Measurements from ENCODE around the gene SRP68. TPM values are rescaled to one million over a fixed set of nuclear protein-coding genes. Genes with fewer than 3 reads are reported as not detected.

SRP68 gene
- total and polyA plus RNA-seq, 2 donors (not counting 1 experiment from before 2014, with no cell fraction given): 29.6 to 82.3 TPM

GRCh38 chr17:76088041-76088867, 15.9 kb upstream of the SRP68 start:
- TF ChIP-seq EZH2 (IDR thresholded peaks at IDR 0.05; ENCODE audit: borderline replicate concordance, insufficient read depth, low read depth, low read length, poor library complexity, severe bottlenecking): no peak
- TF ChIP-seq, protein P1, sequence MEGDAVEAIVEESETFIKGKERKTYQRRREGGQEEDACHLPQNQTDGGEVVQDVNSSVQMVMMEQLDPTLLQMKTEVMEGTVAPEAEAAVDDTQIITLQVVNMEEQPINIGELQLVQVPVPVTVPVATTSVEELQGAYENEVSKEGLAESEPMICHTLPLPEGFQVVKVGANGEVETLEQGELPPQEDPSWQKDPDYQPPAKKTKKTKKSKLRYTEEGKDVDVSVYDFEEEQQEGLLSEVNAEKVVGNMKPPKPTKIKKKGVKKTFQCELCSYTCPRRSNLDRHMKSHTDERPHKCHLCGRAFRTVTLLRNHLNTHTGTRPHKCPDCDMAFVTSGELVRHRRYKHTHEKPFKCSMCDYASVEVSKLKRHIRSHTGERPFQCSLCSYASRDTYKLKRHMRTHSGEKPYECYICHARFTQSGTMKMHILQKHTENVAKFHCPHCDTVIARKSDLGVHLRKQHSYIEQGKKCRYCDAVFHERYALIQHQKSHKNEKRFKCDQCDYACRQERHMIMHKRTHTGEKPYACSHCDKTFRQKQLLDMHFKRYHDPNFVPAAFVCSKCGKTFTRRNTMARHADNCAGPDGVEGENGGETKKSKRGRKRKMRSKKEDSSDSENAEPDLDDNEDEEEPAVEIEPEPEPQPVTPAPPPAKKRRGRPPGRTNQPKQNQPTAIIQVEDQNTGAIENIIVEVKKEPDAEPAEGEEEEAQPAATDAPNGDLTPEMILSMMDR (IDR thresholded peaks at IDR 0.05): no peak
- CTCF ChIA-PET: no interaction called here
- POLR2A ChIA-PET: no interaction called here
- Histone ChIP-seq H3K4me3 (ENCODE audit: control extremely low read depth in 1 of 5, extremely low read depth in 1 of 5, insufficient read depth in 1 of 5, low read depth in 2 of 5, low read length in 4 of 5) (no peak overlapping the region), H4K20me1 (ENCODE audit: control insufficient read depth, insufficient read depth, low read length, poor library complexity, severe bottlenecking) (peaks cover 21% of the 10 kb centered on the region), H3K27me3 (replicated peaks in 1 of 4; ENCODE audit: control extremely low read depth in 1 of 4, control insufficient read depth in 3 of 4, insufficient read depth in 4 of 4, low read length in 3 of 4) (no peaks in the 10 kb centered on the region), H3K9me3 (ENCODE audit: control extremely low read depth in 1 of 3, control insufficient read depth in 2 of 3, insufficient read depth in 1 of 3, low read length in 2 of 3) (peaks cover 0 to 3% (median 0%) of the 10 kb centered on the region in 3 donors), H3K4me1 (ENCODE audit: control insufficient read depth in 2 of 2, insufficient read depth in 2 of 2, low read length in 2 of 2) (no peaks in the 10 kb centered on the region), H2AFZ (ENCODE audit: insufficient read depth, low read depth, low read length, poor library complexity, severe bottlenecking) (no peak overlapping the region), H3K9ac (ENCODE audit: low read length) (no peak overlapping the region), H3K36me3 (replicated peaks in 1 of 2; ENCODE audit: control extremely low read depth in 1 of 2, control insufficient read depth in 1 of 2, extremely low read depth in 1 of 2, insufficient read depth in 2 of 2, low read length in 1 of 2) (peaks cover 0 to 88% of the 10 kb centered on the region in 2 experiments), H3K79me2 (ENCODE audit: control insufficient read depth, insufficient read depth, low read length) (peaks cover 7% of the 10 kb centered on the region), H3K27ac (ENCODE audit: low read length in 2 of 2) (no peak overlapping the region), H3K4me2 (replicated peaks; ENCODE audit: low read depth, low read length, poor library complexity, severe bottlenecking) (no peak overlapping the region)
- 97% methylated on average over 23 of the region's 25 CpGs for WGBS (ENCODE audit: insufficient coverage)
- DNase-seq (no peak), ATAC-seq (ENCODE audit: low read depth) (no peak)
- Mint-ChIP-seq H3K9me3 (ENCODE audit: insufficient read depth) (no peaks in the 10 kb centered on the region), H3K4me1 (no peaks in the 10 kb centered on the region), H3K27me3 (no peaks in the 10 kb centered on the region), H3K27ac (no peak overlapping the region), H3K4me3 (no peak overlapping the region)
- intact Hi-C loops (cut with micrococcal nuclease): no loop called here

DNA sequence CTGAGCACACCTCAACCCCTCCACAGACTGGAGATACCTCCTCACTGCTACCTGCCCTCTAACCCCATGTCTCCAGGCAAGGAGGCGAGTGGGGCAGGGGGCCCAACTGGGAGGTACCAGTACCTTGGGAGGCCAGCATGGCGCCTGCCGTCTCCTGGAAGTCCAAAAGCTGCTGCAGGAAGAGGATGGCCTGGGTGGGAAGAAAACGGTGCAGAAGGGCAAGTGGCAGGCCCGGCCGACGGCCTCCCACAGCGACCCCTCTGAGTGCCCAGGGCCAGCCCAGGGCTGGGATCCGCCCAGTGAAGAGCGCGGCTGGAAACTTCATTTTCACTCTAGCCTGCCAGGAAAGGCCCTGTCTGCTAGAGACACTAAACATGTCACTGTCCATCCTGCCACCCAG, 15.2 kb upstream of the SRP68 start:
- CTCF ChIA-PET: no interaction called here
- POLR2A ChIA-PET: no interaction called here
- Histone ChIP-seq H3K36me3 (replicated peaks in 1 of 2; ENCODE audit: control extremely low read depth in 1 of 2, control insufficient read depth in 1 of 2, extremely low read depth in 1 of 2, insufficient read depth in 2 of 2, low read length in 1 of 2) (peaks cover 0 to 84% of the 10 kb centered on the region in 2 experiments), H3K79me2 (ENCODE audit: control insufficient read depth, insufficient read depth, low read length) (peaks cover 5% of the 10 kb centered on the region), H2AFZ (ENCODE audit: insufficient read depth, low read depth, low read length, poor library complexity, severe bottlenecking) (no peak overlapping the region), H3K4me2 (replicated peaks; ENCODE audit: low read depth, low read length, poor library complexity, severe bottlenecking) (no peak overlapping the region), H3K4me3 (ENCODE audit: control extremely low read depth in 1 of 5, extremely low read depth in 1 of 5, insufficient read depth in 1 of 5, low read depth in 2 of 5, low read length in 4 of 5) (no peak overlapping the region), H3K9ac (ENCODE audit: low read length) (no peak overlapping the region), H3K9me3 (ENCODE audit: control extremely low read depth in 1 of 3, control insufficient read depth in 2 of 3, insufficient read depth in 1 of 3, low read length in 2 of 3) (peaks cover 0 to 3% (median 0%) of the 10 kb centered on the region in 3 donors), H3K4me1 (ENCODE audit: control insufficient read depth in 2 of 2, insufficient read depth in 2 of 2, low read length in 2 of 2) (no peaks in the 10 kb centered on the region), H3K27ac (ENCODE audit: low read length in 2 of 2) (no peak overlapping the region), H4K20me1 (ENCODE audit: control insufficient read depth, insufficient read depth, low read length, poor library complexity, severe bottlenecking) (peaks cover 21% of the 10 kb centered on the region), H3K27me3 (replicated peaks in 1 of 4; ENCODE audit: control extremely low read depth in 1 of 4, control insufficient read depth in 3 of 4, insufficient read depth in 4 of 4, low read length in 3 of 4) (no peaks in the 10 kb centered on the region)
- H3K4me1 Mint-ChIP-seq: no peaks in the 10 kb centered on the region
- no peak overlapping the region for H3K4me3 Mint-ChIP-seq
- H3K27me3 Mint-ChIP-seq: no peaks in the 10 kb centered on the region
- no peak for ATAC-seq (ENCODE audit: low read depth)
- DNase-seq: no peak
- 98% methylated on average over 11 of the region's 11 CpGs for WGBS (ENCODE audit: insufficient coverage)
- no peaks in the 10 kb centered on the region for H3K9me3 Mint-ChIP-seq (ENCODE audit: insufficient read depth)
- no peak overlapping the region for H3K27ac Mint-ChIP-seq
- intact Hi-C loops (cut with micrococcal nuclease): no loop called here
- TF ChIP-seq EZH2 (IDR thresholded peaks at IDR 0.05; ENCODE audit: borderline replicate concordance, insufficient read depth, low read depth, low read length, poor library complexity, severe bottlenecking): no peak
- TF ChIP-seq, protein P1 (IDR thresholded peaks at IDR 0.05): no peak
